Activated naive CD8-positive, alpha-beta T cell treated with anti-CD3 and anti-CD28 coated beads, Interleukin-2, amount 50 U/mL, for 16 hours (primary cell): ENCODE measurements around the gene KIF23.

Source experiments
- DNase-seq: peaks from one replicate; pipeline ENCODE4 v3.0.0-alpha.2; 2020; ENCODE audit warnings: low read depth, low spot score

Gene KIF23

DNA sequence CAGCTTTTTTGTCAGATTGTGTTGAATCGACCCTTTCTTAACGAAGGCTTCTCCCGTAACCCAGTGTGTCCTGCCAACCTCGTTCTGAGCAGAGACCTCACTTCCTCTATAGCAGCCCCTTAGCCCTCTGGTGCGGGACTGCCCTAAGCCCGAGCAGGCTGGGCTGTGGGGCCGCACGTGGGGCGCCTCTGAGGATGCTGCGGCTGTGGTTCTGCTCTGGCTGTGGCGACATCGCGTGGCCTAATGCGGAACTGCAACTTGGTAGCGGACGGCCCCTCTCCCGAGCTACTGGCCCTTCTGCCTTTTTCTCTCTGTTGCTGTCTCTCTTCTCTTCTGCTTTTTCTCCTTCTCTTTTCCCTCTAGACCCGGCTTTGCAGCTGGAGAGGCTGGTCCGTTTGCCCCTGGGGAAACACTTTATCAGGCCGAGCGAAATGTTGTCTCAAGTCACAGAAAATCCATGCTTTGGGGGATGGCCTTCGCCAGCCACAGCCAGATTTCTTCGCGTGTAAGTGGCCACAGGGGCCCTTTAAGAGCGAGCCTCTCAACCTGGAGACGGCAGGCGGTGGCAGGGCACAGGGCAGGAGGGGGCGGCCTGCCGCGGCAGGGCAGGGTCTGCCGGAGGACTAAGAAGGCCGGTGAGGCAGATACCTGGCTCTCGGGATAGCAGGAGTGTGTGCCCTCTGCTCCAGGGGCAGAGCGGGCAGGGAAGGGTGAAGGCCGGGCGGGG, 19.4 kb upstream of the KIF23 start:
- DNase-seq, result peak; percentile 76

DNA sequence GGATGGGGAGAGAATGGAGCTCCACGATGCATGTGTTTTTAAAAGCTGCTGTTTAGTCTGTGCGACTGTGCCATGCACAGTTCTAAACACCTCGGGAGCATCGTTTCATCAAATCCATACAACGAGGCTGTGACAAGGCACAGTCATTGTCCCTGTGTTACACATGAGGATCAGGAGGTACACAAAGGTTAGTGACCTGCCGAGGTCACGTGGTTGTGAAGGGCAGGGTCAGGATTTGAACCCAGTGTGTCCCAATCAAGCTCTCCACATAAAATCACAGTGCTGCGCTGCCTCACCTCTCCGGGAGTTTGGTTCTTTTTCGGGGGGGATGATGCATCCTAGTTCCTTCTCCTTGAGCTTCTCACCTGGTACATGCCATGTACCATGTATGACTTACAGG, 18.7 kb upstream of the KIF23 start:
- no peak for DNase-seq

DNA sequence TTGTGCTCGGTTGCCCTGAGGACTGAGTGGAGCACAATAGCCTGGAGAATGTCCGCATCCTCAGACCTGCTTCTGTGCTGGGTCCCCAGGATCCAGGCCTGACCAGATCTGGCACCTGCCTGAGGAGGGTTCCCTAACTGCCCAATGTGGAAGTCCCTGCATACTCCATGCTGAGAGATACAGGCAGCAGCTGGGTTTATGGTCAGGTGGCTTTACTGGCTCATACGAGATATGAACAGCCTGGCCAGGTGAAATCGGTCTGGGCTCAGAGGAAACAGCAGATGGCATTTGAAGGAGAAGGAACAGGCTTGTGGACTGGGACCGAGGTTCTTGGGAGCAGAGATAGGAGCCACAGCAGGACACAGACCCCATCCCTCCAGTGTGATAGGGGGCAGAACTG, 18.2 kb upstream of the KIF23 start:
- no peak for DNase-seq

DNA sequence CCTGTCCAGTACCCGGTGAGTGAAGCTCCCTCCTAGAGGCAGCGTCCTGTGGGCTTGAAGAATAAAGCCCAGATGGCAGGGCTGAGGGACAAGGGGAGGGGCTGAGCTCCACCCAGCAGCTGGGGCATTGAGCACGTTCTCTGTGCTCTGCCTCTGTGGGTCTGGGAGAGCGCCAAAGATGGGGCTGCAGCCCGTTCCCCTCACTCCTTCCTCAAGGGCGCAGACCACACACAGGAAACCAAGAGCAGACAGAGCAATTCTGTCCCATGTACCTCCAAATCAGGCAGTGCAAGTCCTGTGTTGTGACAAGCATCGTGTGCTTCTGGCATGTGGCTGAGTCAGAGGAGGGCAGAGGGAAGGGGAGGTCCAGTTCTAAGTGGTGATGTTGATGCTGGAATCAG, 15.7 kb upstream of the KIF23 start:
- no peak for DNase-seq

DNA sequence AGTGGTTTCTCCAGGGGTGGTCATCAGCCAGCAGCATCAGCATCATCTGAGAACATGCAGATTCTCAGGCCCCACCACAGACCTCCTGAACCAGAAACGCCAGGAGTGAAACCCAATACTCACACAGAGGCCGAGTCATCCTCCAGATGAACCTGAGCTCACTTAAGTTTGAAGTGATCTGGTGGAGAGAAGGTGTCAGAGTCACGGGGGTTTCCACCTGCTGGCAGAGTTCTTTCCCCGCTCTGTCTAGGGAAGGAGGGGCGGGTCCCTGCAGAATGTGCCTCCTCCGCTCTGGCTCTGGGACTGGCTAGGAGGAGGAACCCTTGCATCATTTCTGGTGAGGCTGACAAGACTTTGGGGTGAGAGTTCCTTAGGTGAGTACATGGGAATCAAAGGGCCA, 13.3 kb upstream of the KIF23 start:
- DNase-seq, result no peak

DNA sequence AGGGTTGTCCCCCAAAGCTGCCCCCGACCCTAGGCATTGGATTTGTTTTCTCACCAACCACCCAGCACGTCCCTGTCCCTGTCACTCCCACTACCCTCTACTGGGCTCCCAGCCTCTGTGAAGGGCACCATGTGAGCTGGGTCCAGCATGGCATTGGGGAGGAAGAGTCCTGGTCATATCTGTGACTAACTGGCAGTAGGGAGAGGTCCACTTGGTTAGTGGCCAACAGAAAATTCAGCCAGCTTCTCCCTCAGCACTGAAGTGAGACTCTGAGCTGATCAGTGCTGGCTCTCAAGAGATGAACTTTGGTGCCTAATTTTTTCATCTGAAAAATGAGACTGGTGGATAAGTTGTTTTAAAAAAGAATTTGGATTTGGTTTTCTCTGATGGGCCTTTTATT, 11.3 kb upstream of the KIF23 start:
- no peak for DNase-seq

DNA sequence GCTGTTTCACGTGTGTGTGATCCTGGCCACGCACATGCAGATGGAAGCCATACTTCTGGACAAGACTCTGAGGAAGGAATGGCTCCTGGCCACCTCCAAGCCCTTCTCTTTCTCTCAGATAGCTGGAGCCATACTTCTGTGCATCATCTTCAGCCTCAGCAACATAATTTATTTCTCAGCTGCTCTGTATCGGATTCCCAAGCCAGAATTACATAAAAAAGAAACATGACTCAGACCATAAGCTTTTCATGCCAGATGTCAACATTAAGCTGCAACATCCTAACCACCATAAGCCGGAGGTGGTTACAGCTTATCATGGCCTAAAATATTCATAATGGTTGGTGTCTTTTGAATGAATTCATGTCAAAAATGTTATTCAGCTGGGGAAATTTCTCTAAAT, 10.6 kb upstream of the KIF23 start:
- DNase-seq, result no peak

DNA sequence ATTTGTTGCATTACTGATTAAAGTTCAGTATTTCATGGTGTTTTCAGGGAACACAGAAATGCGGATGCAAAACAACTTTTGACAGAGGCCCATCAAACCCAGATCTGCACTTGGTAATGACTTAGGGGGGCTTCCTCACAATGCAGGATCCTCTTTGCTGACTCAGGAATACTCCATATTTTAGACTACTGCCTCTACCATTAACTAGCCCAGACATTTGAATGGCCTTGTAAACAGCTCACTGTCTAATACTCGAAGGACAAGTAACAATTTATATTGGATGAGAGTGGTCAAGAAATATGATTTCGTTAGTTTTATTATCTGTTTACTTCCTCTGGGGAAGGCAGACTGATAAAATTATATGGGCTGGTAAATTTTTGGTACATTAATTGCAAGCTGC, 9.0 kb upstream of the KIF23 start:
- DNase-seq, result no peak

DNA sequence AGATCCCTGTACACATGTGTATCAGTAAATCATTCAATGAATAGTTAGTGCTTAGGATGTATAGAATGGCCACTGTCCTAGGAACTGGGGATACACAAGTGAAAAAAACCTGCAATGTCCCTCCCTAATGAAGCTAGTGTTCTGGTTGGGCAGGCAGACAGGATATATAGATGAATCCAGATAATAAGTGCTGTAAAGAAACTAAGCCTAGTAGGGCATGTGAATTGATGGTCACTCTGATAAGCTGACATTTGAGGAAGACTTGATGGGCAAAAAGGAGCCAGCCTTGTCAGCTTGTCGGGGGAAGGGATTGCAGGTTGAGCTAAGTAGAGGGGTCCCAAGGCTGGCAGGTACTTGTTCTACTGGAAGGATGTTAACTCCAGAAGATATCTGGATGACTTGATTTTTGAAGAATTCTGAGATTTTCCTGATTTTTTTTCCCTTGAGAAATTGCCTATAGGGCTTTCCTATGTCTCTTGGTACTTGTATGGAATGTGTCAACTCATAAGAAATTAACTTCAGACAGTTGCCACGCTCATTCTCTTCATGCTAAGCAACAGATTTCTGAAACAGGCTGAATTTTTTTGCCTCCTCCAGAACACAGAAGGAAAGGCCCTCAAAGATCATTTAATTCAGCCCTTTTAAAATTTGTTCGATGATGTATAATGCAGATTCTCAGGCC, 6.3 kb upstream of the KIF23 start:
- DNase-seq, result no peak

DNA sequence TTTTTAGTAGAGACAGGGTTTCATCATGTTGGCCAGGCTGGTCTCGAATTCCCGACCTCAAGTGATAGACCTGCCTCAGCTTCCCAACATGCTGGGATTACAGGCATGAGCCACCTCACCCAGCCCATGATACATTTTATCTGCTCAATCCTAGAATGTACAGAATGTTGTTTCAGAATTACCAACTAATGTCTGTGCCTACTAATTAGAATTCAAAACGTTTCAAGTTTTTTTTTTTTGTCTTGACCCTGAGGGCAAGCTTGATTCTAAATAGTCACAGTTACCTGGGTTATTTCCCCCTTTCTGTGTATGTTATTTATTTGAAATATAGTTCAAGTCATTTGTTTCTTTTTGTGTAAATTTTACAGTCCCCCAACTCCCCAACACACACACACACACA, 5.3 kb upstream of the KIF23 start:
- DNase-seq, result no peak

DNA sequence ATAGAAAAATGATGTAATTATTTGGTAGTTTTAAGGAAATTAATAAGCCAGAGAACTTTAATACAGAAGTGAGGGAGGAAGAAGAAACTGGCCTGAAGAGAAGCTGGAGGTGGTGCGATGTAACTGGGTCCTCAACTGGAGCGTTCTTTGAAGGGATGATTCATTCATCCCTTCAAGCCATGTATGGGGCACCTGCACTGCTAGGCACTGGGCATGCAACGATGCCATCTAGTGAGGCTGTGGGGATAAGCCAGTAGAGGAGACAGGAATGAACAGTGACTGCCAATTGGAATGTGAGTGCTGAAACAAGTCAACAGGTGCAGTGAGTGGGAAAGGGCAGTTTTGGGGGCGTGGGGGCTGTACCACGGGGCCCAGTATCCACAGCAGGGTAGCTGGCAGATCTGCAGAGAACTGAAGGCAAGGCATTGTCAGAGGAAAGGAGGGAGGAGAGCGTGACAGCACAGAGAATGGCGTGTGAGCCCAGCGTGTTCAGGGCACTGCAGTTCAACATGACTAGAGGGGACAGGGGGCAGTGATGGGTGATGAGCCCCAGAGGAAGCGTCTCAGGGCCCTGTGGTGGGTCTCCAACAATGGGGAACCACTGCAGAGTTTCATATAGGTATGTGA, 3.8 kb upstream of the KIF23 start:
- DNase-seq, result no peak

DNA sequence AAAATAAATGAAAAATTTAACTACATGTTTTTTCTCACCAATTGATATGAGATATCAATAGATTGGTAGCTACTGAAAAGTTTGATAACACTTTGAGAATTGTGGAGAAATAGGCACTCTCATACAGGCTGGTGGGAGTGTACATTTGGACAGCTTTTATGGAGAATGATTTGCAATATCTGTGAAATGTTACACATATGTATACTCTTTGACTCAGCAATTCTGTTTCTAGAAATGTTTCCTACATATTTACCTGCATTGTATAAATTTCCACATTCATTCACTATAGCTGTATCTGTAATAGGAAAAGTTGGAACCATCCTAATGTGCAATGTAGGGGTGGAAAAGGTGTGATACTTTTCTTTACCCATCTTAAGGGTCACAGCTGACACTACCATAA, 1.9 kb upstream of the KIF23 start:
- no peak for DNase-seq

DNA sequence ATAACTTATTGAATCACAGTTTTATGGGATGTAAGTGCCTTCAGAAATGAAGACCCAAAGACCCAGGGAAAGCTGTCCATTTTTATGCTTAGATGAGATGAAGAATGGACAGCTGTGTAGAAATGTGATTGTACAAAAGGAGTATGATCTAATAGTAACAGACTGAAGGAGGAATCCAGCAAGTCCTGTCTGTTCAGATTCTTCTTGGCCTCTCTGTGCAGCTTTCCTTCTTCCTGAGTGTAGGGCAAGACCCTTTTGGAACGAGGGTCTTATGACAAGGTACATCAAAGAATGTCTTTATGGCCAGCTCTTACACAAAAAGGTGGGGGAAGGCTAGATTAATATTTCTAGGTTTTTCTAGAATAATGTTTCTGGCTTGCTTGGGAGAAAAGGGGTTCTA, 1.4 kb upstream of the KIF23 start:
- DNase-seq, result no peak

DNA sequence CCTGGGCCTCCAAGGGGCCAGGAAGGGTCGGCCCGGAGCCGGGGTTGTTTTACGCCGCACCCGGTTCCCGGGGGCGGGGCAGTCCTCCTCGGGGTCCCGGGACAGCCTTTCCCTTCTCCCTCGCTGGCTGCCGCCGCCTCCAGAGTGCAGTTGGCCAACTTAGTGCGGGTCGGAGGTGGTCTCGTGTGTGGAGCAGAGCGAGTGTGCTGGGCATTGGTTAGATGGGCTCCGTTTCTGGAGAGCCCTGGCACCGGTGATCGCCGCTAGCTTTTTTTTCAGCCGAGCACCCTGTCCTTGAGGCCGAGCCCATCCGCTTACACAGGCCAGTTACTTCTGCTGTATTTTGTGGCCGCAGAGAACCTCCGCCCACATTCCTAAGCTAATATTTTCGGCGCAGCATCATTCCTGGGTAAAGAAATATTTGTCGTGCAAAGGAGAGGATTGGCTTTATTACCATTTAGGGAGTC, 585 bp downstream of the KIF23 start:
- no peak for DNase-seq

DNA sequence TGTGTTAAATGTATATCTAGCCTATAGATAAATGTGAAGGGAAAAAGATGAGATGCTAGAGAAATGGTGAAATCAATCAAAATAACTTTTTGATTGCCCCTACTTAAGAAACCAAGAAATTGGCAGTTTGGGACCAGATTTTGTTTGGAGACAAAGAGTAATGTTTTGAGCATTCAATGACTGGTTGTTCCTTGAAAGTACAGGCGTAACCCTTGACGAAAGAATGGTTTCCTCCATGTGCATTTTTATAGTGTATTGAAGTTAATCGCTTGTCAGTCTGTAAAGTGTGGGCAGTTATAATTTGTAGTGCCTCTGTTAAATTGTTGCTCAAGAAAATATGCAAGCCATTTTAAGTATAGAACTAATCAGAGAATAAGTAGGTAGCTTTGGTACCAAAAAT, 1.2 kb downstream of the KIF23 start:
- no peak for DNase-seq

DNA sequence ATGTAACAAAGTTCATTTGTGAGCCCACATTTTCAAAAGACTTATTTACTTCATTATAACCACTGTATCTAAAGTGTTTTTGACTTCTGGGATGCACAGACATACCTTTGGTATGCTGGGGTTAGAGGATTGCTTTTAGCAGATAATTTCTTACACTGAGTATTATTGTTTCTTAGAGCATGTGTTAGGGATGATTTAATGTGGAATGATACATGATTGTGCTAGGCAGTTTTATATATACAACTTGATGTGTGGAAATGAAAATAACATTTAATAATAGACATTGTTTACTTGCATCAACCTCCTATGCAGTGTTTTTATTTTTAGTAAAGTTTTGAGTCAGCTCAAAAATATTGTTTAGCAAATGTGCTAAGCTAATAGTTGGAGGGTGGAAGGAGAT, 3.4 kb downstream of the KIF23 start:
- no peak for DNase-seq

DNA sequence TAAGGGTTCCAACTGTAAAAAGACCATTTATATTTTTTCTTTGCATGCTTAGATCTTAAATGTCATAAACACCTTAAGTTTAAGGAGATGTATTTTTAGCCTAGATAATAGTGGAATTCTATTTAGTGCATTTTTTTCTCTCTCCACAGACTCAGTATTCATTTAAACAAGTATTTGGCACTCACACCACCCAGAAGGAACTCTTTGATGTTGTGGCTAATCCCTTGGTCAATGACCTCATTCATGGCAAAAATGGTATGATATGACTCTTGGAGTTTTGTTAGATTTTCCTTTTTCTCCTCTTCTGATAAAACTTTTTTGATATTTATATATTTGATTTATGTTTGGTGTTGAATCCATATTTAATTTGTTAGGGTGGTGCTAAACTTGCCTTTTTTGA, 7.3 kb downstream of the KIF23 start:
- DNase-seq, result no peak

DNA sequence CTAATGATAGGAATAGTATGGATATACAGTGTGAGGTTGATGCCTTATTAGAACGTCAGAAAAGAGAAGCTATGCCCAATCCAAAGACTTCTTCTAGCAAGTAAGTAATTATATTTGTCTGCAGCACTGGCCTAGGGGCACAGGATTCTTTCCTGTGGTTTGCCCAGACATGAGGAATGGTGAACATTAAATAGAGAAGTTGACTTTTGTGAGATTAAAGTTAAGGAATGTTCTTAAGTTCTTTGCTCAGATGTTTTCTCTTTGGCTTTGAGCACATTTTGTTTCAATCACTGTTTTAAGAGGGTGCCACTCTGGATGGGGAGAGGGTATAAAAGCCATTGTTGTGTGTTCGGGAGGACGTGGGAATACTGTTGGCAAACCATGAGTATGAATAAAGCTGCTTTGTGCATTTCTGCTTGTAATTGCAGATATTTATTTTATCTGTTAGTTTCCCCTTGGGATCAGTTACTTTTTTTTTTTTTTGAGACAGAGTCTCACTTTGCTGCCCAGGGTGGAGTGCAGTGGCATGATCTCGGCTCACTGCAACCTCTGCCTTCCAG, 8.3 kb downstream of the KIF23 start:
- no peak for DNase-seq

DNA sequence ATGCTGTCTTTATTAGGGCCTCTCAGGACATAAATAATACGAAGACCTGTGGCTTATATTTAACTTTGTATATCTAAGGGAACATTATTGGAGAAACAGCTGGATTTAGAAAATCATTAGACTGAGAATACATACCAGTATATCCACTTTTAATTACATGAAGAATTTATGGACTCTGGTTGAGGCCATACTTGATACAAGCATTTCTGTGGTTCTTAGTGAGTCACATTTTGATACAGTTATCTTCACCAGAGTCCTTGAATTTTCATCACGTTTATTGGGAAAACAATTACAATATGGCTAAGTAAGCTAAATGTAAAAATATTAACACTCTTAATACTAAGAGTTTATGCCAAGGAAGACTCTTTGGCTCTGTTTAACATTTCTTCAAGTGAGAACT, 9.9 kb downstream of the KIF23 start:
- no peak for DNase-seq

DNA sequence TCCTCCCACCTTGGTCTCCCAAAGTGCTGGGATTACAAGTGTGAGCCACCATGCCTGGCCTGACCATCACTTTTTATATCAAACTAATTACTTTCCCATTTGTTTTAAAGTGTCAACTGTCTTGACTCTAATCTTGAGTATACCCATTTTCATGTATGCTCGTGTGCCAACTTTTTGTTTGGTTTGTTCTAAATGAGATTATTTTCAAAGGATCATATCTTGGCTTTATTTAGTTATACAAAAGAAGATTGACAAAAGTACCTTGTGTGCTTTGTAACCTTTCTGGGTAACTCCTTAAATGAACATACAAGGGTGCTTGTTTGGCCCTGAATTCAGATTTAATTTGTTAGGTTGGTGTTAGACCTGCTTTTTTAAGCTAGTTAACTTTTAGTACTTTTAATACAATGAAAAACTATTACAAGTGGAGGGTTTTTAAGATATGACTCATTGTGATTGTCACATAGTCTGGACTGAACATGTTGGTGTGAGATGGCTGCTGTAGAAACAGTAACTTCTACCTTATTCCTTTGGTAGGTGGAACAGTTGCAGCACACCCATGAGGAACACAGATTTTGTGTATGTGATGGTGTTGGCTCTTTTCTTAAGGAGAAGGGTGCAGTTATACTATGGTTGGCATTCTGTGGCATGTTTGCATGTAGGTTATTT, 10.7 kb downstream of the KIF23 start:
- DNase-seq, result no peak

DNA sequence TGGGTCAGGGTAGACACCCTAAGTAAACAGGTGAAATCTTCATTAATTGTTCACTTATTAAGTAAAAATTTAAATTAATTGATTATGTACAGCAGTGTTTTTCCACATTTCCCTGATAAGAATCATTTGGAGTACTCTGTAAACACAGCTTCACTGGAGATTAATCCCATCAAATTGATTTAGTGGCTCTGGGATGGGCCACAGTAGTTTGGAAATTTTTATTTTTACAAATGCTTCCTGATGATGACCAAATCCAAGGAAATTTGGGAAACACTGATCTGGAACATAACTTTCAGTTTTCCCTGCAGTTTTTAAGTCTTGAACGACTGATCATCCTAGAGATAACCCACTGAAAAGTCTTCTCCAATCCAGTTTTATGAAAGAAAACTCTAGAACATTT, 19.7 kb downstream of the KIF23 start:
- DNase-seq, result no peak

DNA sequence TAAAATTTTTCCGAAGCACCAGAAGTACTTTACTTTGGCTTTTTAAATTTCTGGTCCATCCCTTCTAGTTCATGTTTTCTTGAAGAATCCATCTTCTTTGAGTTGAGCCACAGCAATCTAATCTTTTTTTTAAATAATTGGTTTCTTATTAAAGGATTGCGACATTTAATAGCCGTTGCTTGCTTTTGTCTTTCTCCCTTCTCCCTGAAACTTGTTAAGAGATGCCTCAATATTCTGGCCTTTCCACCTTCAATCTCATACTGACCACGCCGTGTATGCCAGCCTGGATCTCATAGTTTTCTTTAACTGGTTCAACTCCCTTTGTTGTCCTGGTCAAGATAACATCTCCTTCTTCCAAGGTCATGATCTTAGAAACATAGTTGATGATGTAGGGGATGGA, 20.1 kb downstream of the KIF23 start:
- no peak for DNase-seq
